Caki2 (cell line): ENCODE results near the gene VWA5B1. TPM values are rescaled to one million over a fixed set of nuclear protein-coding genes. Genes with fewer than 3 reads are reported as not detected.

Experiments
- DNase-seq: peaks from one replicate; pipeline ENCODE4 v3.0.0-alpha.2; 2015; ENCODE audit warnings: low read depth
- in situ Hi-C: cut with HindIII; loops from 2 replicates; pipeline ENCODE4 v1.10.0; 2016; ENCODE audit warnings: low sequenced_read_pairs, low pct_unique_long_range_greater_than_20kb, mixed read lengths
- total RNA-seq: library from RNA; depleted of rRNA; stranded (reverse); fragments of >200 nt; shearing (Covaris generic); gene quantifications from 2 replicates; pipeline ENCODE4 v1.2.3, GENCODE V29; 2014; ENCODE audit warnings: low replicate concordance

The VWA5B1 gene
- total RNA-seq, 1 experiment from 2014 or later: not detected

DNA sequence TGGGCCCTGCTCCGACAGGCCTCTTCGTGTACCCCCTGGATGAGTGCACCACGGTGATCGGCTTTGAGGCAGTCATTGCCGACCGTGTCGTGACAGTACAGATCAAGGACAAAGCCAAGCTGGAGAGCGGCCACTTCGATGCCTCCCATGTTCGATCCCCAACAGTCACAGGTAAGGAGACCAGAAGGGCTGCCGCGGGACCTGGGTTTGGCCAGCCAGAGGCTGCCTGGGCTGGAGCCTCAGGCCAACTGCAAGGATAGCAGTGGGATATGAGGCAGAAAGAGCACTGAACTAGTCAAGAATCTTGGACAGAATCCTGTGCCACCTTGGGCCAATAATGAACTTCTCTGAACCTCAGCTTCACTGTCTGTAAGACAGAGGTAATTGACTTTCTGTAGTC is 22.1 kb downstream of the VWA5B1 start:
- in situ Hi-C loops: no loop called here

DNA sequence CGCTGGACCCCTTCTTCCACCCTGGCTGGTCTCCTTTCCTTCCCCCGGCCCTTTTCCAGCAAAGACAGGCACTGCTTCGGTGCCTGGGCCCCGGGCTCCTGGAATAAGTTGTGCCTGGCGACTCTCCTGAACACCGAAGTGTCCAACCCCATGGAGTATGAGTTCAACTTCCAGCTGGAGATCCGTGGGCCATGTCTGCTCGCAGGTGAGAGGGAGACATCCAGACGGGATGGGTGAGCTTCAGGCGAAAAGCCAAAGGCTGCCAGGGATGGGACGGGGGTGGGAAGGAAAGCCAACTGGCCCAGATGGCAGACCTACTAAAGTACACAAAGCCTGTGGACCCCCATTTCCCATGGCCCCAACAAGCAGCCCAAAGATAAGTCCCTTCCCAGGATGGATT is 26.8 kb downstream of the VWA5B1 start:
- no peak for DNase-seq
- in situ Hi-C loops: no loop called here

More for the DNA sequence above, 22.1 kb downstream of the VWA5B1 start:
- no peak for DNase-seq

DNA sequence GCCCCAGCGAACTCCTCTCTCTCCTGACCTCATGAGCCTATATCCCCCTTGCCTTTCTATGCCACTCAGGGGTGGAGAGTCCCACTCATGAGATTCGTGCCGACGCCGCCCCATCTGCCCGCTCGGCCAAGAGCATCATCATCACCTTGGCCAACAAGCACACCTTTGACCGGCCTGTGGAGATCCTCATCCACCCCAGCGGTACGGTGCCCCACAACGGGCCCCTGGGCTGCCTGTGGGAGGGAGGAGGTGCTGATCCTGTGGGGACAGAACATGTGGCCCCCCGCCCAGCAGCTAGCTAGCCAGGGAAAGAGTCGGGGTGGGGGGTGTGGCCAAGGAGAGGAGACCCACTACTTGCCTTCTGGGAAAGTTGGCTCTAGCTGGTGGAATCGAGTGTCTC is 27.8 kb downstream of the VWA5B1 start:
- in situ Hi-C loops: no loop called here
- no peak for DNase-seq

DNA sequence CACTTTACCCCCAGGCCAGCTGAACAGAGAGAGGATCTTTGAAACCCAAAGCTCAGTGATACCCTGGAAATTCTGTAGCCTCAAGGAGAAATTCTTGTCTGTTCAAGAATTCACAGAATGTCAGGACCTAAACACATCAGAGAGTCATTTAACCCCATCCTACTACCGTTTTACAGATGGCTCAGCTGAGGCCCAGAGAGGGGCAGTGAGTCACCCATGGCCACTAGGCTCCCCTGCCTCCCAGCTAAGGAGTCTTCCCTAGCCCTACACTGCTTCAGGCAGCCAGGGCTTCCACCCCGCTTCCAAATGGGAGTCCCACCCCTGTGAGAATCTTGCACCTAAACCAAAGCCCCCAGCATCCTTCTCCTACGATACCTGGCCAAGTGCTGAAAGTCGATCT is 28.3 kb downstream of the VWA5B1 start:
- DNase-seq: no peak
- in situ Hi-C loops: no loop called here

DNA sequence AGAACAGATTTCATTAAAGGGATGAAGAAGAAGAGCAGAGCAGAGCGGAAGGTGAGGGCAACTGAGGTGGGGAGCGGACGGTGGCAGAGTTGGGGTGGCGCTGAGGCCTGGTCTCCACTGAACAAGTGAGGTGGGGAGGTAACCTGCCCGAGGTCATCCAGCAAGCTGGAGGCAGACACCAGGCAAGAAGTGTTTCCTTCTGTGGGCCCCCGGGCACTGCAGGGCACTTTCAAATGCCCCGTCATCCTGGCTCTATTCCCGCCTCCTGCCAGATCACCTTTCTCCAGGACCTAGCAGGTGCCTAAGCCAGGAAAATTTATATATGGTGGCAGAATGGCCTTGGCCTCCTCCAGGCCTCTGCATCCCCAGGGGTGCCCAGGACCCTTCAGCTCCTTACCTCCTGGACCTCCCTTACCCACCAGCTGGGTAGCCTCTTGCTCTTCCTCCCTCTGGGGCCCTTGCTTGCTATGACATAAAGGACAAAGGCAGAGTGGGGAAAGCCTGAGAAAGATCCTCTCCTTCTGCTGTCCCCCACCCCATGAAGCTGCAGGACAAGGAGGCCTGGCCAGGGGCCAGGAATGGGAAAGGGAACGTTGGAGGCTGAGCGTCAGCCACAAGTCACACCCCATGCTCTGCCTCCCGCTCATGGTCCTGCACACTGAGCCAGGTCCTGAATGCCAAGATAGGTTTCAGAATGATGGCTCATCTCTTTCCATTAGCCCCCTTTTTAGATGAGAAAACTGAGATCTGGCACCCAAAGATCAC is 29.0 kb downstream of the VWA5B1 start:
- DNase-seq: no peak
- in situ Hi-C loops: no loop called here

DNA sequence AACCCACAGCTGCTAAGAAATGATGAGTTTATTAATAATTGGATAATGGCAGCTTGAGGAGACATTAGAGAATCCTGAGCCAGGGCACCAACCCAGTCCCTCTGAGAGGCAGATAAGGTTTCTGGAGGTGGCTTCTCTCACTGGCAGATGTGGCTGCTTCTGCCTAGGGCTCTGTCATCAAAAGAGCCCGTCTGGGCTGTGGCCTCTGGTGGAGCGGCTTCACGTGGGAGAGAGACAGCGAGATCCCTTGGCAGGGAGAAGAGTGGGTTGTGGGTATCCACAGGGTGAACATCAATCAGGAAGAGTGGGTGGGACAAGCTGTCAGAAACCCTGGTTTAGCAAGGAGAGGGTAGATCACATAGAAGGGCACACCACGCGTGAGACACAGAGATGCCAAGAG is 30.0 kb downstream of the VWA5B1 start:
- in situ Hi-C loops: no loop called here
- DNase-seq: no peak

DNA sequence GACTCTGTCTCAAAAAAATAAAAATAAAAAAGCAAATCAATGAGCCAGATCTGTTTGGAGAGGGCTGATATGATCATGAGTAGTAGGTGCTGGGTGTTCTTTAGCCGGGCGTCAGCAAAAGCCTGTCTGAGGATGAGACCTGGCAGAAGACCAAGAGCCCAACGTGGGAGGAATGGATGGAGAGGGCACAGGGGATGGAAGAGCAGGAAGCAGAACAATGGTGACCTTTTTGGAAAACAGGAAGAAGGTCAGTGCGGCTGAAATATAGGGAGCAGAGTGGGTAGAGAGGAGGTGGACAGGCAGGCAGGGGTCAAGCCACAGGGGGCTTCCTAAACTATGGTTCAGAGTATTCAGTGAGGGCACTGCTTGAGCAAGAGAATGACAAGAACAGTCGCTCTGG is 30.9 kb downstream of the VWA5B1 start:
- in situ Hi-C loops: no loop called here

DNA sequence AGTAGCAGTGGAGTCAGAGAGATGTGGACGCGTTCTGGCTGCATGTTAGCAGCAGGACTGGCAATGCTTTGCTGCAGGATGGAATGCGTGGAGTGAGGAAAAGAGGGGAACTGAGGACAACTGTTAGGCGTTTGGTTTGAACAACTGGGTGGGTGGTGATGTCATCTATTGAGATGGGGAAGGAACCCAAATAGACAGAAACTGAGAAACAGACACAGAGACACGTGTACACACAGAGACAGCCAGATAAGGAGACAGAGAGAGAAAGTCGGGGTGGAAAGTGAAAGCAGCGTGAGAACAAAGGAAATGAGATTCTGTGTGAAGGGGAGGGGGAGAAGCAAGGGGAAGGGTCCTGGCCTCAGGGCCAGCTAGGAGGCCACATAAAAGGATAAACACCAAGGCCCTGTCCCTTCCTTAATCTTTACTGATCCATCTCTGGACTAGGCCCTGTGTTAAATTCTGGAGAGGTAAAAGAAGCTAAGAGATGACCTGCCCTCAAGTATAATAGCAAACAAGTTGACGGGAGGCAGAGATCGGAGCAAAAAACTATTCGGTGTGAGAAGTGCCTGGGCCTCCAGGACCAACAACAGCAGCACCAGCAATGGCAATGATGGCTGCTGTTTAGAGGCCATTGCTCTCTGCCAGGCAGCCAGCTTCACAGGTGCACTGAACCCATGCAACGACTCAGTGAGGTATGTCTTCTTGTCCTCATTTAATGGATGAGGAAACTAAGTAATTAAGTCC is 31.6 kb downstream of the VWA5B1 start:
- in situ Hi-C loops: no loop called here
- no peak for DNase-seq

More for the DNA sequence above, 30.9 kb downstream of the VWA5B1 start:
- DNase-seq: no peak

DNA sequence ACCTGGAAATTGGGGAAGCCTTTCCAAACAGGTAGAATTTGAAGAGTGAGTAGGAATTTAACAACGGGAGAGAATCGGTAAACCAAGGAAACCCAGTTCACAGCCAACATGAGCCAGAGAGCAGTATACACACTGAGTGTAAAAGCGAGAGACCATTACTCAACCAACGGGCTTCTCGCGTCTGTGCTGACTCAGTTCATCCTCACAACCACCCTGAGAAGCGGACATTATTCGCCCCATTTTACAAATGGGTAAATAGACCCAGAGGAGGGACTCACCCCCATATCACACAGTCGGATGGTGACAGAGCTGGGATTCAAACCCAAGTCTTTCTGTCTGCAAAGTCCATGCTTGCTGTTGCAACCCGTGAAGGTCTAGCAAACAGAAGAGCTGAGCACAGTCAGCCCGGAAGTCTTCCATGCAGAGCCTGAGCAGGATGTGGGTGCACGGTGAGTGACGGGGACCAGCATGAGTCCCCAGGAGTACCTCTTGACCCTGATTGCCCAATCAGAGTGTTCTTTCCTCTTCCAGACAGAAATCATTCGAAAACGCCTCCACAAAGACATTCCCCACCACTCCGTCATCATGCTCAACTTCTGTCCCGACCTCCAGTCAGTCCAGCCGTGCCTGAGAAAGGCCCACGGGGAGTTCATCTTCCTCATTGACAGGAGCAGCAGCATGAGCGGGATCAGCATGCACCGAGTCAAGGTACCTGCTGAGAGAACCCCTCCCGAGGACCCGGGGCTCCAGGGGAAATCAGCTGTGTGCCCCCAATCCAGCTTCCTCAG is 32.3 kb downstream of the VWA5B1 start:
- in situ Hi-C loops: no loop called here
- DNase-seq: no peak

DNA sequence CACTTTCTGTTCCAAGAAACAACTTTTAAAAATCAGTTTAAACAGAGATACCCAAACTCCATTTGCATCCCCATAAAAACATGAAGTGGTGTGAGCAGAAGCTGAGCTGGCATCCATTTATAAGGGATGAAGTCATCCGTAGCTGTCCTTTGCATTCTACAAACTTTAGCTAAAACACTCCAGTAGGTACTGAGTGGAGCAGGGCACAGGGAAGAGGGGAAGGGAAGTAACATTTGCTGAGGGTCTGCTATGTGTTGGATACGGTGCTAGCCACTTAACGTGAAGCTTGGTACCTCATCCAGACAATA is 32.9 kb downstream of the VWA5B1 start:
- DNase-seq: no peak
- in situ Hi-C loops: no loop called here

DNA sequence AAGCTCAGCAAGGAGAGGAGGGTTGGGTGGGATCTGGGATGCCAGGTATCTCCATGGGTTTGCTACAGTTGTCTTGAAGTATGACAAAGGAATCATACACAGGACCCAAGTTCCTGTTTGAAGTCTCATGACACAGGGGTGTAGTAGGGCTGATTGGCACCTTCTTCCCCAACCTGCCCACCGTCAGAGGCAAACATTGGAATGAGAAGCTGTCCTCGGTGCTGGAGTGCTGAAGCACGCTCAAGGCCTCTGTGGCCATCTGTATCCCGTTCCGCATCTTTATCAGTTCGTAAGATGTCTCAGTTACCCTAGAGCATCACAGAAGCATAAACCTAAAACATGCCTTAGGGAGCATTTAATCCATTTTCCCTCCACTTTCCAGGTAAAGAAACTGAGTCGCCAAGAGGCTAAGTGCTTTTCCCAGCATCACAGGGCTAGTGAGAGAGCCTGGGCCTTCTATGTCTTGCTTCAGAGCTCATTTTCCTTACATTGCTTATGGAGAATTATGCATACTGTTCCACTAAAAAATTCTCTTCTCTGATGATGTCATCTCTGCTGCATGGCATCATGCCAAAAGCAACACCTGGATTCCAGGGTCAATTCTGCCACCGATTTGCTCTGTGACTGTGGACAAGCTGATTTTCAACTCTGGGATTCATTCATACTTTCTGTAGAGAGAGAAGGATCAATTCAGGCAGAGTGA is 34.2 kb downstream of the VWA5B1 start:
- DNase-seq: no peak
- in situ Hi-C loops: no loop called here

DNA sequence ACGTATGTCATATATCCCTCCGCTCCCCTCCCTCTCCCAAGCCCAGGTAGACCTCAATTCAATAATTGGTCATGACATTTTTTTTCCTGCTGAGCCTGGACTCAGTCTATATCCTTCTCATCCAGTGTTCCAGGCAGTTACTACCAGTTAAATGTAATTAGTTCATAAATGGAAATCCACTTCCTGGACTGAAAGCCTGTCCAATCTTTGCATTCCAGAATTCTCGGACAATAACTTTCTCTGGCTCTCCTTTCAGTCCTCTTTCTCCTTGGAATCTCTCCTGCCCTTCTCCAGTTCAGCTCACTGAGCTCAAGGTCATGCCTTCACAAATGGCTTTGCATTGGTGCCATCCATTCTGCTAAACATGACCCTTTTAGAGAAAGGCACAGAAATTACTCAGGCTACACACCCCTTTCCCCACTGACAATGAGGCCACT is 34.8 kb downstream of the VWA5B1 start:
- in situ Hi-C loops: no loop called here
- DNase-seq: no peak

DNA sequence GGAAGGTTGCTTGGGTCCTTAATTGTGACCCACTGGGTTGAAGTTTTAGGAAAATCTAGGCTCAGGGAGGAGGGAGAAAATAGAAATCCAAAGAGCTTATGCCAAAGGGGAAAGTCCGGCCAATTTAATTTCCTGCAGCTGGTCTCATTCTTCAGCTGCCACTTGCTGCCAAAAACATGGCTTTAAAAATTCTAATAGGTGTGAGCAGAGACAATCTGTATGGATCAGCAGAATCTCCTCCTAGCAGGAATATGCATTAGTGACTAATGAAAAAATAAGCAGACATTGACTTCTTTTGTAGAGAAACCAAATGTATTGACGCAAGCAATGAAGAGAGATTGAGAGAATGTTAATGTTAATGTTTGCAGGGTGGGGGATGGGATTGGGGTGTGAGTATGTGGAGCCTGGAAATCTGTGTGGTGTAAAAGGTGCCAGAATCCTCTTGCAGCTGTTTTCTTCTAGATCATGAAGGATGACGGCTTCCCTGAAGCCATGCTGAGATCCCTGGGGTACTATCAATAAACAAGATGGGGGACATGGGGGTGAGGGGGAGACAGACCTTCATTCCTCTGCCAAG is 35.3 kb downstream of the VWA5B1 start:
- in situ Hi-C loops: no loop called here
- DNase-seq: no peak

DNA sequence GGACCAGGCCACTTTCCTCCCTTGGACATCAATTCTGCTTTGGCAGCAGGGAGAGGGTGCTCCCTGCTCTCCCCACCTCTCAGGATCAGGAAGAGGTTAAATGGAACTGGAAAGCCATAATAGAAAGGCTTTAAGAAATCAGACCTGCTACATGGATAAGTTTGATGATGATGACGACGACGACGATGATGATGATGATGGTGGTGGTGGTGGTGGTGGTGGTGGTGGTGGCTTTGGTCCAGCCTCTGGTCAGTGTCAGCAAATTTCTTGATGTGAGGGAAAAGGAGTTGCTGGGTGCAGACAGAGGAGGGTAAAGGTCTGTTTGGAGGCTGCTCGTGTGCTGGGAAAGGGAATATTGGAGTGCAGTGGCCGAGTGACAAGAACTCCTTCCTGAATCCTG is 36.8 kb downstream of the VWA5B1 start:
- in situ Hi-C loops: no loop called here
- no peak for DNase-seq

DNA sequence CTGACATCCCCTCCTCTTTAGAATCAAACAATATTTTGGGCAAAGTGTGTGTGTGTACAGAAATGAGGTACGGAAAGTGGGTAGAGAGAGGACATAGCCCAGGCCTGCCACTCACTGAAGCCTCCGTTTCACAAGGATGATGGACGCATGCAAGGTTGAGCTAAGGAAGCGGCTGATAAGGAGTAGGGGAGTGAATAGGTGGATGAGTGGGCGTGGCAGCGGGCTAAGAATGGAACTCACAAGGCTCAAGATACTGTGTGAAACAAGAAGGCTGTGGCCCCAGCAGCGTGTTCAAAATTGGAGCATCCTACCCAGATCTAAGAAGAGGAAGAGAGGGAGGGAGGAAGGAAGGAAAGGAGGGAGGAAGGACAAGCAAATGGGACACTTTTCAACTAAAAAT is 37.5 kb downstream of the VWA5B1 start:
- in situ Hi-C loops: no loop called here
- DNase-seq: no peak

DNA sequence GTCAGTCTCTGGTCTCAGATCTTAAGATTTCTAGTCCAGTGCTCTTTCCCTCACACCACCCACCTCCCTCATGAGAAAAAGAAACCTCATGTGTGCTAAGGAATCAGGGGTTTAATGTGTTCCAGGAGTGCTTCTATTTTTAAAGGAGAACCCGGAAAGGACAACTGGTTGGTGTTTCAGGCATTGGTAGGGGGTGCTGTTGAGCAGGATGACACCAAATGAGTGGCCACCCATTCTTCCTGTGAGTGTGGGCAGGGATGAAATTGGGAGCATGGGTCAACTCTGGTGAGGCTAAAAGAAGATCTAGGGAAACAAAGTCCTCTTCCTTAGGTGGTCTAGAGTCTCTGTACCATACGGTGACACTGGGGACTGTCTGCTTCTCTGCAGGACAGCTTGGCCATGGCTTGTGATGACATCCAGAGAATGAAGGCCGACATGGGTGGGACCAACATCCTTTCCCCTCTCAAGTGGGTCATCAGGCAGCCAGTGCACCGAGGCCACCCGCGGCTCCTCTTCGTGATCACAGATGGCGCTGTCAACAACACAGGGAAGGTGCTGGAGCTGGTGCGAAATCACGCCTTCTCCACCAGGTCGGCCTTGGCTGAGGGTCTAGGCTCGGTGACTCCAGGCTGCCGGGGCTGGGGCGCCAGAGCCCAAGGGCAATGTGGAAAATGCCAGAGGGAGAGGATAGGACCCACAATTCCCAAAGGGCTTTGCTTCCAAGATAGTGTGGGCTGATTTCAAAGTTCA is 39.3 kb downstream of the VWA5B1 start:
- in situ Hi-C loops: no loop called here
- DNase-seq: no peak

DNA sequence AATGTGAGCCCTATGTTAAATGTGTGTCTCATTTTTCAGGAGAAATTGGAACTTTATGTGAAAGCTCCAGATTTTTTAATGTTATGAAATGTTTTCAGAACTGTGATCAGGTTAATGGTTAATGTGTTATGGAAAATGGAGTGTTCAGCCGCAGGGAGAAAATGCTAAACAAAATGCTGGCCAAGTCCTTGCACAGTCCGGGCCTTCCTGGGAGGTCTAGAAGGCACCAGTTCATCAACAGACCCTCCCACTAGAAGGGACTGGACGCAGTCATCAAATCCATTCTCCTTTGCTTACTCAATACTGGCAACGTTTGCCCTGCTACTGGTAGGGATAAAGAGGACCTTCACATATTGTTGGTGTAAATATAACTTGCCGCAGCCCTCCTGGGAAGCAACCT is 43.4 kb downstream of the VWA5B1 start:
- in situ Hi-C loops: no loop called here
- no peak for DNase-seq

DNA sequence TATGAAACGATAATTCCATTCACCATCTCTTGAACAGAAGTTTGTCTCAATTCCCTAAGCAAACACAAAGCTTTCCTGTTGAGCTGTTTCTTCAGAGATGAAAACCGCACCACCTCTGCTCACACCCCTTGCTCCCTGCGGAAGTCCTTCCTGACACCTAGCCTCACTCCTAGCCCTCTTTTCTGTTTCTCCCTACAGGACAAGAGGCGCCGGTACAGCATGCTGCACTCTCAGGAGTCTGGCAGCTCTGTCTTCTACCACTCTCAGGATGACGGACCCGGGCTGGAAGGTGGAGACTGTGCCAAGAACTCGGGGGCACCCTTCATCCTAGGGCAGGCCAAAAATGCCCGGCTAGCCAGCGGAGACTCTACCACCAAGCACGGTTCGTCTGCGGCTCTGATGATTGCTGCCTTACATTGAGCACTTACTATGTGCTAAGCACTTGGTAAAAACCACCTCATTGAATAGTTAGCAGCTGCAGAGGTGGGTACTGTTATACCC is 45.5 kb downstream of the VWA5B1 start:
- in situ Hi-C loops: no loop called here
- DNase-seq: no peak
